Measurements from ENCODE around the gene KCNK10. TPM values are rescaled to one million over a fixed set of nuclear protein-coding genes. Genes with fewer than 3 reads are reported as not detected.

Gene KCNK10
- polyA plus RNA-seq, 3 donors: 0.05 TPM; not detected in 2

DNA sequence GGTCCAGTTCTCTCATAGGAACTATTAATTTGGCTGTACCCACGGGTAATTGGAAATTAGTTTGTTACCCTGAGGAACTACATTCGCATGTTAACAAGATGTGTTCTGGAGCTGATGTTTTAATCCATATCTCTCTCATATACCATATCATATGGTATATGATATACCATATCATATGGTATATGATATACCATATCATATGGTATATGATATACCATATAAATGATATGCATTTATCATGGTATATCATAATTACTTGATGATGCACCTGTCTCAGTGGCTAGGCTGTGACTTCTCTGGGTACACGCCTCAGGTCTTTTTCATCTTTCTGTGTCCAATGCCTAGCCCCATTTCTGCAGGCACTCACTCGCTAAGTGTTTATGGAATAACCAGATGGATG lies 13.0 kb downstream of the KCNK10 start:
- Histone ChIP-seq H3K4me3 (replicated peaks in 1 of 3; ENCODE audit: low read depth in 2 of 3, low read length in 3 of 3) (no peak overlapping the region), H3K4me2 (replicated peaks; ENCODE audit: extremely low read depth, low read length, poor library complexity, severe bottlenecking) (no peak overlapping the region), H3K27ac (ENCODE audit: low read depth in 1 of 2, low read length in 2 of 2) (no peak overlapping the region), H3K79me2 (ENCODE audit: insufficient read depth, low read length) (no peaks in the 10 kb centered on the region), H3K36me3 (replicated peaks in 1 of 2; ENCODE audit: control insufficient read depth in 1 of 2, insufficient read depth in 2 of 2, low read length in 2 of 2) (no peaks in the 10 kb centered on the region), H3K4me1 (ENCODE audit: control insufficient read depth in 1 of 2, insufficient read depth in 2 of 2, low read length in 2 of 2) (no peaks in the 10 kb centered on the region), H4K20me1 (ENCODE audit: insufficient read depth, low read length) (no peaks in the 10 kb centered on the region), H3K9ac (ENCODE audit: insufficient read depth, low read length, poor library complexity, severe bottlenecking) (no peak overlapping the region), H2AFZ (ENCODE audit: insufficient read depth, low read depth, low read length, poor library complexity, severe bottlenecking) (no peak overlapping the region), H3K9me3 (replicated peaks in 1 of 2; ENCODE audit: control insufficient read depth in 1 of 2, insufficient read depth in 1 of 2, low read length in 2 of 2) (peaks cover 3 to 6% of the 10 kb centered on the region in 2 donors), H3K27me3 (ENCODE audit: control insufficient read depth in 2 of 2, insufficient read depth in 2 of 2, low read length in 2 of 2) (no peaks in the 10 kb centered on the region)
- Mint-ChIP-seq H3K9me3 (peaks cover 4 to 9% (median 5%) of the 10 kb centered on the region in 7 donors), H3K27me3 (ENCODE audit: low read depth in 3 of 3) (peaks cover 0 to 5% (median 0%) of the 10 kb centered on the region in 3 donors), H3K36me3 (no peaks in the 10 kb centered on the region), H3K4me3 (no peak overlapping the region), H3K4me1 (peaks cover 9% of the 10 kb centered on the region), H3K27ac (no peak overlapping the region)
- TF ChIP-seq, protein P1, sequence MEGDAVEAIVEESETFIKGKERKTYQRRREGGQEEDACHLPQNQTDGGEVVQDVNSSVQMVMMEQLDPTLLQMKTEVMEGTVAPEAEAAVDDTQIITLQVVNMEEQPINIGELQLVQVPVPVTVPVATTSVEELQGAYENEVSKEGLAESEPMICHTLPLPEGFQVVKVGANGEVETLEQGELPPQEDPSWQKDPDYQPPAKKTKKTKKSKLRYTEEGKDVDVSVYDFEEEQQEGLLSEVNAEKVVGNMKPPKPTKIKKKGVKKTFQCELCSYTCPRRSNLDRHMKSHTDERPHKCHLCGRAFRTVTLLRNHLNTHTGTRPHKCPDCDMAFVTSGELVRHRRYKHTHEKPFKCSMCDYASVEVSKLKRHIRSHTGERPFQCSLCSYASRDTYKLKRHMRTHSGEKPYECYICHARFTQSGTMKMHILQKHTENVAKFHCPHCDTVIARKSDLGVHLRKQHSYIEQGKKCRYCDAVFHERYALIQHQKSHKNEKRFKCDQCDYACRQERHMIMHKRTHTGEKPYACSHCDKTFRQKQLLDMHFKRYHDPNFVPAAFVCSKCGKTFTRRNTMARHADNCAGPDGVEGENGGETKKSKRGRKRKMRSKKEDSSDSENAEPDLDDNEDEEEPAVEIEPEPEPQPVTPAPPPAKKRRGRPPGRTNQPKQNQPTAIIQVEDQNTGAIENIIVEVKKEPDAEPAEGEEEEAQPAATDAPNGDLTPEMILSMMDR (IDR thresholded peaks at IDR 0.05): no peak
- 88% methylated on average over 1 of the region's 4 CpGs for WGBS (ENCODE audit: insufficient coverage)
- intact Hi-C loops (cut with micrococcal nuclease): no loop called here
- DNase-seq: no peak

DNA sequence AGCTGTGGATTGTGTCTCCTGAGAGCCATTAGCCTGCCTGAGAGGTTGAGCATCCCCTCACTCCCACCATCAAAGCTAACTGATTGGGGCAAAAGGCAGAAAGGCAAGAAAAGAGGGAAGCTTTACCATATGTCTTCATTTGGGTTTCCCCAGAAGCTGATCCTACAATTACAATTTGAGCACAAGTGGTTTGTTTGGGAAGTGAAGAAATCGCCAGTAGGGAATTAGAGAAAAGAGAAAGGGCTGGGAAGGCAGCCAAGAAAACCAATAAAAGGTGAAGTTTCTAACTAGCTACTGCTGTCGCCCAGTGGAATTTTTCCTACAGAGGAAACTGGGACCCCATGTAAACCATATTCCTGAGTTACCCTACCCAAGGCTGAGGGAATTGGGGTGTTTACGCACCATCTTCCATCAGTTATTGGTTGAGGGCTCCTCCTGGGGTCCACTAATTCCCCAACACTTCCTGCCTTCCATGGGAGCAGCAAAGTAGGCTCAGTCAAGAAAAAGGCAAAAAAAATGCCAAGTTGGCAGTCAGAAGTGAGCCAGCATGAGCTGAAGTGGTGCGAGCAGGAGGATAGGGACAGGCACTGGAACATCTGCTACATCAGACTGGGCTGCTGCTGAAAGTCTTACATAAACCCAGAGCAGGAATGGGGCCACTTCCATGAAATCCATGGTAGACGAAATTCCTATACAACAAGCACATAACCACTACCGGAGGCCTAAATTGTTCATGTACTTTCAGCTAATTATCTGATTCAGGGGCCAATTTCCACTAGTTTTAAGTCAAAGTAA lies 17.3 kb downstream of the KCNK10 start:
- Mint-ChIP-seq H3K27ac (no peak overlapping the region), H3K27me3 (ENCODE audit: low read depth in 3 of 3) (peaks cover 0 to 2% (median 0%) of the 10 kb centered on the region in 3 donors), H3K4me3 (no peak overlapping the region), H3K4me1 (peaks cover 29% of the 10 kb centered on the region), H3K36me3 (no peaks in the 10 kb centered on the region), H3K9me3 (peaks cover 0 to 2% (median 0%) of the 10 kb centered on the region in 7 donors)
- Histone ChIP-seq H3K4me3 (replicated peaks in 1 of 3; ENCODE audit: low read depth in 2 of 3, low read length in 3 of 3) (no peak overlapping the region), H3K9me3 (replicated peaks in 1 of 2; ENCODE audit: control insufficient read depth in 1 of 2, insufficient read depth in 1 of 2, low read length in 2 of 2) (no peaks in the 10 kb centered on the region), H3K27me3 (ENCODE audit: control insufficient read depth in 2 of 2, insufficient read depth in 2 of 2, low read length in 2 of 2) (no peaks in the 10 kb centered on the region), H3K9ac (ENCODE audit: insufficient read depth, low read length, poor library complexity, severe bottlenecking) (no peak overlapping the region), H3K4me2 (replicated peaks; ENCODE audit: extremely low read depth, low read length, poor library complexity, severe bottlenecking) (no peak overlapping the region), H3K79me2 (ENCODE audit: insufficient read depth, low read length) (no peaks in the 10 kb centered on the region), H3K36me3 (replicated peaks in 1 of 2; ENCODE audit: control insufficient read depth in 1 of 2, insufficient read depth in 2 of 2, low read length in 2 of 2) (no peaks in the 10 kb centered on the region), H3K27ac (ENCODE audit: low read depth in 1 of 2, low read length in 2 of 2) (no peak overlapping the region), H2AFZ (ENCODE audit: insufficient read depth, low read depth, low read length, poor library complexity, severe bottlenecking) (no peak overlapping the region), H3K4me1 (ENCODE audit: control insufficient read depth in 1 of 2, insufficient read depth in 2 of 2, low read length in 2 of 2) (peaks cover 11% of the 10 kb centered on the region in 2 donors), H4K20me1 (ENCODE audit: insufficient read depth, low read length) (no peaks in the 10 kb centered on the region)
- TF ChIP-seq, protein P1 (IDR thresholded peaks at IDR 0.05): no peak
- WGBS (ENCODE audit: insufficient coverage): 67% methylated on average over 3 of the region's 6 CpGs
- intact Hi-C loops (cut with micrococcal nuclease): no loop called here
- no peak for DNase-seq

Data from CD14-positive monocyte (primary cell).